ENCODE data around the gene MLEC.
"Not testable (repeated sequence)": the region's sequence is repeated elsewhere in the genome, so short reads cannot be mapped to it uniquely, and the experiment has no call there.

MLEC gene

DNA sequence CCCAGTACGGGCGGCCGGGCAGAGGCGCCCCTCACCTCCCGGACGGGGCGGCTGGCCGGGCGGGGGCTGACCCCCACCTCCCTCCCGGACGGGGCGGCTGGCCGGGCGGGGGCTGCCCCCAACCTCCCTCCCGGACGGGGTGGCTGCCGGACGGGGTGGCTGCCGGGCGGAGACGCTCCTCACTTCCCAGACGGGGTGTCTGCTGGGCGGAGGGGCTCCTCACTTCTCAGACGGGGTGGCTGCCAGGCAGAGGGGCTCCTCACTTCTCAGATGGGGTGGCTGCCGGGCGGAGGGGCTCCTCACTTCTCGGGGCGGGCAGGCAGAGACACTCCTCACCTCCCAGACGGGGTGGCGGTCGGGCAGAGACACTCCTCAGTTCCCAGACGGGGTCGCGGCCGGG, 45.2 kb downstream of the MLEC start:
- not testable (repeated sequence) for H3K9ac ChIP-seq (ENCODE audit: low read depth, low read length, poor library complexity); H3K4me1 ChIP-seq (ENCODE audit: control insufficient read depth in 2 of 2, insufficient read depth in 1 of 2, low read depth in 1 of 2, low read length in 2 of 2); H2AK5ac ChIP-seq (ENCODE audit: low read depth, low read length); H3K9me3 ChIP-seq (replicated peaks in 1 of 2; ENCODE audit: control insufficient read depth in 2 of 2, insufficient read depth in 1 of 2, low read depth in 1 of 2, low read length in 2 of 2); H3K4ac ChIP-seq (ENCODE audit: low read length); H2BK12ac ChIP-seq (ENCODE audit: low read length); H3K4me2 ChIP-seq (ENCODE audit: insufficient read depth, low read length, poor library complexity, severe bottlenecking); H3K18ac ChIP-seq (ENCODE audit: low read length); H3K4me3 ChIP-seq (ENCODE audit: low read length in 2 of 2); H3K23ac ChIP-seq (ENCODE audit: low read depth, low read length, poor library complexity); DNase-seq (ENCODE audit: low spot score); H4K8ac ChIP-seq (ENCODE audit: low read depth, low read length); H4K91ac ChIP-seq (ENCODE audit: low read depth, low read length, poor library complexity); H2BK120ac ChIP-seq (ENCODE audit: low read depth, low read length); H3K14ac ChIP-seq (ENCODE audit: low read length); H3K79me1 ChIP-seq (ENCODE audit: low read depth, low read length); H2BK5ac ChIP-seq (ENCODE audit: low read length); H2BK15ac ChIP-seq (ENCODE audit: low read length); H3K27ac ChIP-seq (replicated peaks; ENCODE audit: low read length); H3K27me3 ChIP-seq (ENCODE audit: control insufficient read depth in 3 of 3, insufficient read depth in 3 of 3, low read depth in 1 of 3, low read length in 3 of 3); H2AFZ ChIP-seq (ENCODE audit: low read length)
- peaks cover 0 to 27% of the 10 kb centered on the region in 2 donors for H3K36me3 ChIP-seq (replicated peaks in 1 of 2; ENCODE audit: control insufficient read depth in 2 of 2, insufficient read depth in 2 of 2, low read length in 2 of 2)
- no CpG with 5 or more reads among the region's 35 CpGs for WGBS, 2 donors (ENCODE audit: extremely low coverage in 2 of 2, insufficient read length in 2 of 2, insufficient replicate concordance in 1 of 2)

- no peak overlapping the region for H2BK120ac ChIP-seq (ENCODE audit: low read depth, low read length)
- no peaks in the 10 kb centered on the region for H3K4me1 ChIP-seq (ENCODE audit: control insufficient read depth in 2 of 2, insufficient read depth in 1 of 2, low read depth in 1 of 2, low read length in 2 of 2)
- no peak overlapping the region for H3K23ac ChIP-seq (ENCODE audit: low read depth, low read length, poor library complexity)
- H3K79me1 ChIP-seq (ENCODE audit: low read depth, low read length): no peaks in the 10 kb centered on the region
- H3K18ac ChIP-seq (ENCODE audit: low read length): no peak overlapping the region
- no peak overlapping the region for H3K4ac ChIP-seq (ENCODE audit: low read length)
- no peak overlapping the region for H2AFZ ChIP-seq (ENCODE audit: low read length)
- DNase-seq (ENCODE audit: low spot score): no peak
- no peak overlapping the region for H2BK15ac ChIP-seq (ENCODE audit: low read length)
- no peak overlapping the region for H2BK5ac ChIP-seq (ENCODE audit: low read length)
- H3K27me3 ChIP-seq (ENCODE audit: control insufficient read depth in 3 of 3, insufficient read depth in 3 of 3, low read depth in 1 of 3, low read length in 3 of 3): no peaks in the 10 kb centered on the region
- peaks cover 0 to 2% of the 10 kb centered on the region in 2 donors for H3K9me3 ChIP-seq (replicated peaks in 1 of 2; ENCODE audit: control insufficient read depth in 2 of 2, insufficient read depth in 1 of 2, low read depth in 1 of 2, low read length in 2 of 2)
- H3K4me2 ChIP-seq (ENCODE audit: insufficient read depth, low read length, poor library complexity, severe bottlenecking): no peak overlapping the region
- H2AK5ac ChIP-seq (ENCODE audit: low read depth, low read length): no peak overlapping the region
- peaks cover 0 to 21% of the 10 kb centered on the region in 2 donors for H3K36me3 ChIP-seq (replicated peaks in 1 of 2; ENCODE audit: control insufficient read depth in 2 of 2, insufficient read depth in 2 of 2, low read length in 2 of 2)
- H4K91ac ChIP-seq (ENCODE audit: low read depth, low read length, poor library complexity): no peak overlapping the region
- H2BK12ac ChIP-seq (ENCODE audit: low read length): no peak overlapping the region
- no peak overlapping the region for H3K27ac ChIP-seq (replicated peaks; ENCODE audit: low read length)
- H4K8ac ChIP-seq (ENCODE audit: low read depth, low read length): no peak overlapping the region
- no peak overlapping the region for H3K4me3 ChIP-seq (ENCODE audit: low read length in 2 of 2)
- WGBS, 2 donors (ENCODE audit: extremely low coverage in 2 of 2, insufficient read length in 2 of 2, insufficient replicate concordance in 1 of 2): no CpG with 5 or more reads among the region's 3 CpGs
- H3K14ac ChIP-seq (ENCODE audit: low read length): no peak overlapping the region
- no peak overlapping the region for H3K9ac ChIP-seq (ENCODE audit: low read depth, low read length, poor library complexity)
These were observed 46.6 kb downstream of the MLEC start for GRCh38 chr12:120733574-120733973.

GRCh38 chr12:120734210-120734609, 47.3 kb downstream of the MLEC start:
- no peak overlapping the region for H2BK5ac ChIP-seq (ENCODE audit: low read length)
- no peak overlapping the region for H3K4me2 ChIP-seq (ENCODE audit: insufficient read depth, low read length, poor library complexity, severe bottlenecking)
- no peak overlapping the region for H2BK12ac ChIP-seq (ENCODE audit: low read length)
- no peaks in the 10 kb centered on the region for H3K79me1 ChIP-seq (ENCODE audit: low read depth, low read length)
- WGBS, 2 donors (ENCODE audit: extremely low coverage in 2 of 2, insufficient read length in 2 of 2, insufficient replicate concordance in 1 of 2): no CpG with 5 or more reads among the region's 10 CpGs
- H3K27ac ChIP-seq (replicated peaks; ENCODE audit: low read length): no peak overlapping the region
- H3K23ac ChIP-seq (ENCODE audit: low read depth, low read length, poor library complexity): no peak overlapping the region
- H2AFZ ChIP-seq (ENCODE audit: low read length): no peak overlapping the region
- H3K4me3 ChIP-seq (ENCODE audit: low read length in 2 of 2): no peak overlapping the region
- no peak overlapping the region for H2BK120ac ChIP-seq (ENCODE audit: low read depth, low read length)
- no peak overlapping the region for H2AK5ac ChIP-seq (ENCODE audit: low read depth, low read length)
- H3K9me3 ChIP-seq (replicated peaks in 1 of 2; ENCODE audit: control insufficient read depth in 2 of 2, insufficient read depth in 1 of 2, low read depth in 1 of 2, low read length in 2 of 2): peaks cover 0 to 2% of the 10 kb centered on the region in 2 donors
- H3K4ac ChIP-seq (ENCODE audit: low read length): no peak overlapping the region
- H4K91ac ChIP-seq (ENCODE audit: low read depth, low read length, poor library complexity): no peak overlapping the region
- H2BK15ac ChIP-seq (ENCODE audit: low read length): no peak overlapping the region
- H3K18ac ChIP-seq (ENCODE audit: low read length): peak overlapping the region; percentile 53
- H4K8ac ChIP-seq (ENCODE audit: low read depth, low read length): no peak overlapping the region
- peaks cover 0 to 17% of the 10 kb centered on the region in 2 donors for H3K36me3 ChIP-seq (replicated peaks in 1 of 2; ENCODE audit: control insufficient read depth in 2 of 2, insufficient read depth in 2 of 2, low read length in 2 of 2)
- no peak overlapping the region for H3K14ac ChIP-seq (ENCODE audit: low read length)
- no peak for DNase-seq (ENCODE audit: low spot score)
- H3K4me1 ChIP-seq (ENCODE audit: control insufficient read depth in 2 of 2, insufficient read depth in 1 of 2, low read depth in 1 of 2, low read length in 2 of 2): no peaks in the 10 kb centered on the region
- no peak overlapping the region for H3K9ac ChIP-seq (ENCODE audit: low read depth, low read length, poor library complexity)
- no peaks in the 10 kb centered on the region for H3K27me3 ChIP-seq (ENCODE audit: control insufficient read depth in 3 of 3, insufficient read depth in 3 of 3, low read depth in 1 of 3, low read length in 3 of 3)

GRCh38 chr12:120735181-120735580, 48.2 kb downstream of the MLEC start:
- Histone ChIP-seq H2BK120ac (ENCODE audit: low read depth, low read length) (no peak overlapping the region), H2AFZ (ENCODE audit: low read length) (no peak overlapping the region), H3K4ac (ENCODE audit: low read length) (no peak overlapping the region), H4K91ac (ENCODE audit: low read depth, low read length, poor library complexity) (no peak overlapping the region), H3K4me1 (ENCODE audit: control insufficient read depth in 2 of 2, insufficient read depth in 1 of 2, low read depth in 1 of 2, low read length in 2 of 2) (no peaks in the 10 kb centered on the region), H2BK12ac (ENCODE audit: low read length) (no peak overlapping the region), H3K27ac (replicated peaks; ENCODE audit: low read length) (no peak overlapping the region), H3K79me1 (ENCODE audit: low read depth, low read length) (no peaks in the 10 kb centered on the region), H3K27me3 (ENCODE audit: control insufficient read depth in 3 of 3, insufficient read depth in 3 of 3, low read depth in 1 of 3, low read length in 3 of 3) (no peaks in the 10 kb centered on the region), H3K23ac (ENCODE audit: low read depth, low read length, poor library complexity) (no peak overlapping the region), H3K36me3 (replicated peaks in 1 of 2; ENCODE audit: control insufficient read depth in 2 of 2, insufficient read depth in 2 of 2, low read length in 2 of 2) (peaks cover 0 to 11% of the 10 kb centered on the region in 2 donors), H3K14ac (ENCODE audit: low read length) (no peak overlapping the region), H3K4me2 (ENCODE audit: insufficient read depth, low read length, poor library complexity, severe bottlenecking) (no peak overlapping the region), H3K9me3 (replicated peaks in 1 of 2; ENCODE audit: control insufficient read depth in 2 of 2, insufficient read depth in 1 of 2, low read depth in 1 of 2, low read length in 2 of 2) (peaks cover 0 to 2% of the 10 kb centered on the region in 2 donors), H2AK5ac (ENCODE audit: low read depth, low read length) (no peak overlapping the region), H2BK5ac (ENCODE audit: low read length) (no peak overlapping the region), H3K4me3 (ENCODE audit: low read length in 2 of 2) (no peak overlapping the region), H2BK15ac (ENCODE audit: low read length) (no peak overlapping the region), H4K8ac (ENCODE audit: low read depth, low read length) (no peak overlapping the region), H3K18ac (ENCODE audit: low read length) (no peak overlapping the region), H3K9ac (ENCODE audit: low read depth, low read length, poor library complexity) (no peak overlapping the region)
- no peak for DNase-seq (ENCODE audit: low spot score)
- no CpG with 5 or more reads among the region's 3 CpGs for WGBS, 2 donors (ENCODE audit: extremely low coverage in 2 of 2, insufficient read length in 2 of 2, insufficient replicate concordance in 1 of 2)
